ENCODE measurements around the gene TCF19. TPM values are rescaled to one million over a fixed set of nuclear protein-coding genes. Genes with fewer than 3 reads are reported as not detected.
A peak's percentile ranks its signal among the peaks of the same experiment; 100 is the strongest.

The TCF19 gene
- total RNA-seq, 1 experiment from 2014 or later = 21.4 TPM

GRCh38 chr6:31113861-31114540, 44.4 kb upstream of the TCF19 start:
- Histone ChIP-seq H3K36me3 (ENCODE audit: control insufficient read depth, insufficient read depth, low read length) (no peaks in the 10 kb centered on the region), H3K27ac (ENCODE audit: low read length) (peak overlapping the region; percentile 67), H3K4me3 (ENCODE audit: low read depth in 2 of 2, low read length in 2 of 2) (no peak overlapping the region; a peak in 1 of 4 replicates), H3K9me3 (ENCODE audit: control insufficient read depth, insufficient read depth, low read depth, low read length) (no peaks in the 10 kb centered on the region), H3K27me3 (ENCODE audit: control insufficient read depth, insufficient read depth, low read length) (no peaks in the 10 kb centered on the region; the same call in 1 of the 2 replicates), H3K4me1 (ENCODE audit: control insufficient read depth, insufficient read depth, low read length) (peaks cover 22% of the 10 kb centered on the region)
- intact Hi-C loops (cut with micrococcal nuclease; ENCODE audit: unreplicated experiment) (no loop called here), in situ Hi-C loops (cut with HindIII; ENCODE audit: low pct_unique_long_range_greater_than_20kb, low sequenced_read_pairs) (no loop called here)
- DNase-seq (ENCODE audit: low read depth, low spot score) (no peak), ATAC-seq (peak; percentile 3; the same call in 1 of the 2 replicates)
- POLR2A ChIA-PET = no interaction called here
- TF ChIP-seq TCF7L2 (IDR thresholded peaks at IDR 0.05; ENCODE audit: low read depth, low read length) = no peak
- TF ChIP-seq, protein P1, sequence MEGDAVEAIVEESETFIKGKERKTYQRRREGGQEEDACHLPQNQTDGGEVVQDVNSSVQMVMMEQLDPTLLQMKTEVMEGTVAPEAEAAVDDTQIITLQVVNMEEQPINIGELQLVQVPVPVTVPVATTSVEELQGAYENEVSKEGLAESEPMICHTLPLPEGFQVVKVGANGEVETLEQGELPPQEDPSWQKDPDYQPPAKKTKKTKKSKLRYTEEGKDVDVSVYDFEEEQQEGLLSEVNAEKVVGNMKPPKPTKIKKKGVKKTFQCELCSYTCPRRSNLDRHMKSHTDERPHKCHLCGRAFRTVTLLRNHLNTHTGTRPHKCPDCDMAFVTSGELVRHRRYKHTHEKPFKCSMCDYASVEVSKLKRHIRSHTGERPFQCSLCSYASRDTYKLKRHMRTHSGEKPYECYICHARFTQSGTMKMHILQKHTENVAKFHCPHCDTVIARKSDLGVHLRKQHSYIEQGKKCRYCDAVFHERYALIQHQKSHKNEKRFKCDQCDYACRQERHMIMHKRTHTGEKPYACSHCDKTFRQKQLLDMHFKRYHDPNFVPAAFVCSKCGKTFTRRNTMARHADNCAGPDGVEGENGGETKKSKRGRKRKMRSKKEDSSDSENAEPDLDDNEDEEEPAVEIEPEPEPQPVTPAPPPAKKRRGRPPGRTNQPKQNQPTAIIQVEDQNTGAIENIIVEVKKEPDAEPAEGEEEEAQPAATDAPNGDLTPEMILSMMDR (IDR thresholded peaks at IDR 0.05) = no peak
- no peak for TF ChIP-seq POLR2AphosphoS5 (IDR thresholded peaks at IDR 0.05; ENCODE audit: low read depth, low read length)
- CTCF ChIA-PET = no interaction called here
- BruUV-seq (replicated peaks) = no TSS peak

- POLR2A ChIA-PET = no interaction called here
- in situ Hi-C loops (cut with HindIII; ENCODE audit: low pct_unique_long_range_greater_than_20kb, low sequenced_read_pairs) = no loop called here
These were observed 43.9 kb upstream of the TCF19 start, which contains the start of gene PSORS1C1 for GRCh38 chr6:31114541-31114878. Gene PSORS1C1, plus strand, starts transcription at chr6:31114800. Its CDS starts 14,833 bp downstream, at chr6:31129633.

More at GRCh38 chr6:31114541-31114878, 43.9 kb upstream of the TCF19 start, which contains the start of gene PSORS1C1:
- peak; percentile 72 for DNase-seq (ENCODE audit: low read depth, low spot score)
- Histone ChIP-seq H3K9me3 (ENCODE audit: control insufficient read depth, insufficient read depth, low read depth, low read length) (no peaks in the 10 kb centered on the region), H3K27ac (ENCODE audit: low read length) (peak within 1 kb of the TSS; percentile 67), H3K36me3 (ENCODE audit: control insufficient read depth, insufficient read depth, low read length) (no peaks in the 10 kb centered on the region), H3K27me3 (ENCODE audit: control insufficient read depth, insufficient read depth, low read length) (no peaks in the 10 kb centered on the region; the same call in 1 of the 2 replicates), H3K4me1 (ENCODE audit: control insufficient read depth, insufficient read depth, low read length) (peaks cover 22% of the 10 kb centered on the region), H3K4me3 (ENCODE audit: low read depth in 2 of 2, low read length in 2 of 2) (peak within 1 kb of the TSS; percentile 9 to 45; a peak in 3 of 4 replicates)
- ATAC-seq = peak; percentile 88
- CTCF ChIA-PET = interaction anchor here (1.5 kb wide), 1 partner anchor 27 kb away, joined by 5 read pairs; no protein-coding TSS in a partner anchor
- BruUV-seq (replicated peaks) = no TSS peak
- intact Hi-C loops (cut with micrococcal nuclease; ENCODE audit: unreplicated experiment) = no loop called here
- TF ChIP-seq, protein P1 (IDR thresholded peaks at IDR 0.05) = no peak
- TF ChIP-seq SIN3A (IDR thresholded peaks at IDR 0.05; ENCODE audit: borderline replicate concordance, insufficient read depth, low read depth, low read length) (no peak), REST (IDR thresholded peaks at IDR 0.05; ENCODE audit: insufficient read depth in 1 of 2, low read depth in 2 of 2, low read length in 1 of 2) (no peak), POLR2AphosphoS5 (IDR thresholded peaks at IDR 0.05; ENCODE audit: low read depth, low read length) (no peak; the same call in 1 of the 2 replicates), TCF7L2 (IDR thresholded peaks at IDR 0.05; ENCODE audit: low read depth, low read length) (no peak)
